H1 (cell line): ENCODE results near the gene GADL1. TPM values are rescaled to one million over a fixed set of nuclear protein-coding genes. Genes with fewer than 3 reads are reported as not detected.

ENCODE experiments used
- CTCF ChIA-PET: fragments of 300-600 bp; sonication (Branson Sonifier 250); formaldehyde crosslinking; loops from one replicate; lab custom pipeline; 2021; ENCODE audit not compliant: partially characterized antibody; lab: Charles Lee
- POLR2A ChIA-PET: fragments of 300-600 bp; sonication (Branson Sonifier 250); formaldehyde crosslinking; loops from one replicate; lab custom pipeline; 2021; ENCODE audit warnings: inconsistent platforms; ENCODE audit not compliant: partially characterized antibody; lab: Charles Lee
- DNase-seq, 2 experiments: peaks; one replicate each; pipeline versions ENCODE4 v3.0.0 to v3.0.0-alpha.2; 2010 to 2022; ENCODE audit warnings: low spot score in 2 of 2, low read depth in 1 of 2, mixed read lengths in 1 of 2
- FAIRE-seq: peaks from 2 replicates; lab custom pipeline; 2011; peaks lifted over from hg19 to GRCh38; lab: Jason Lieb, UNC
- H2AFZ ChIP-seq: 2 replicates; pipeline ENCODE4 v1.8.1; 2012; ENCODE audit warnings: low read length, inconsistent platforms
- H2AK5ac ChIP-seq: 2 replicates; pipeline ENCODE4 v1.6.1; 2013; ENCODE audit warnings: low read depth, low read length
- H2BK120ac ChIP-seq: replicated peaks from 2 replicates; pipeline ENCODE3; 2013; ENCODE audit warnings: low read depth, low read length, inconsistent platforms
- H2BK12ac ChIP-seq: 2 replicates; pipeline ENCODE4 v1.6.1; 2013; ENCODE audit warnings: low read depth, low read length
- H2BK15ac ChIP-seq: 2 replicates; pipeline ENCODE4 v1.6.1; 2013; ENCODE audit warnings: low read length
- H2BK20ac ChIP-seq: 2 replicates; pipeline ENCODE4 v1.6.1; 2013; ENCODE audit warnings: low read length
- H2BK5ac ChIP-seq: 2 replicates; pipeline ENCODE4 v1.6.1; 2013; ENCODE audit warnings: low read depth, low read length
- H3K14ac ChIP-seq: 2 replicates; pipeline ENCODE4 v1.6.1; 2013; ENCODE audit warnings: inconsistent platforms; ENCODE audit not compliant: insufficient read length
- H3K18ac ChIP-seq: 2 replicates; pipeline ENCODE4 v1.6.1; 2013; ENCODE audit warnings: low read length; ENCODE audit errors: extremely low read depth
- H3K23ac ChIP-seq: 2 replicates; pipeline ENCODE4 v1.6.1; 2013; ENCODE audit warnings: inconsistent platforms; ENCODE audit not compliant: insufficient read length
- H3K23me2 ChIP-seq: 2 replicates; pipeline ENCODE4 v1.6.1; 2013; ENCODE audit warnings: low read depth, low read length
- H3K27ac ChIP-seq: 2 replicates; pipeline ENCODE4 v1.6.1; 2011; ENCODE audit warnings: low read depth, low read length, inconsistent platforms
- H3K27me3 ChIP-seq, 4 experiments: replicated peaks in 1 of 4; 1 replicate in 1 of 4; 2 replicates in 3 of 4; pipeline versions ENCODE4 v1.6.1 to v1.8.1; 2011 to 2013; ENCODE audit warnings: low read length in 3 of 4, mild to moderate bottlenecking in 3 of 4, inconsistent platforms in 2 of 4, mixed read lengths in 2 of 4, moderate library complexity in 1 of 4; ENCODE audit not compliant: control insufficient read depth in 3 of 4, insufficient read depth in 3 of 4; ENCODE audit errors: extremely low read depth in 1 of 4
- H3K36me3 ChIP-seq, 4 experiments: 2 replicates each; pipeline versions ENCODE4 v1.6.1 to v1.8.1; 2011 to 2013; ENCODE audit warnings: mild to moderate bottlenecking in 4 of 4, low read length in 3 of 4, moderate library complexity in 2 of 4, control low read depth in 1 of 4, inconsistent platforms in 1 of 4; ENCODE audit not compliant: insufficient read depth in 4 of 4, control insufficient read depth in 2 of 4
- H3K4ac ChIP-seq: replicated peaks from 2 replicates; pipeline ENCODE3; 2013; ENCODE audit warnings: low read length, low read depth, mixed read lengths, inconsistent platforms; ENCODE audit not compliant: insufficient read length
- H3K4me1 ChIP-seq, 4 experiments: replicated peaks in 1 of 4; 1 replicate in 1 of 4; 2 replicates in 3 of 4; pipeline versions ENCODE4 v1.6.1 to v1.8.1; 2011 to 2013; ENCODE audit warnings: low read length in 3 of 4, inconsistent platforms in 2 of 4, mixed read lengths in 1 of 4; ENCODE audit not compliant: insufficient read depth in 4 of 4, control insufficient read depth in 3 of 4
- H3K4me2 ChIP-seq, 2 experiments: 2 replicates each; pipeline versions ENCODE4 v1.6.1 to v1.8.1; 2011 to 2013; ENCODE audit warnings: low read depth in 2 of 2, low read length in 2 of 2, control low read depth in 1 of 2, inconsistent platforms in 1 of 2, mild to moderate bottlenecking in 1 of 2; ENCODE audit not compliant: insufficient read depth in 1 of 2
- H3K4me3 ChIP-seq, 4 experiments: fragments of 200-600, 300-600 bp in 1 of 4; sonication (generic), shearing (Covaris generic), sonication (Bioruptor Twin) in 1 of 4; 2 replicates each; pipeline versions ENCODE4 v1.5.1 to v1.8.1; 2011 to 2016; ENCODE audit warnings: low read length in 4 of 4, low read depth in 3 of 4, control low read depth in 2 of 4, inconsistent platforms in 2 of 4, mild to moderate bottlenecking in 2 of 4, mixed read lengths in 1 of 4, moderate library complexity in 1 of 4; ENCODE audit not compliant: insufficient read depth in 2 of 4; ENCODE audit errors: extremely low read depth in 1 of 4
- H3K56ac ChIP-seq: replicated peaks from 2 replicates; pipeline ENCODE3; 2013; ENCODE audit warnings: low read depth, mild to moderate bottlenecking, mixed read lengths, low read length, inconsistent platforms; ENCODE audit not compliant: insufficient read length
- H3K79me1 ChIP-seq: 2 replicates; pipeline ENCODE4 v1.6.1; 2013; ENCODE audit warnings: low read depth, low read length, control low read depth
- H3K79me2 ChIP-seq, 2 experiments: 2 replicates each; pipeline versions ENCODE4 v1.6.1 to v1.8.1; 2012 to 2013; ENCODE audit warnings: low read length in 2 of 2, mild to moderate bottlenecking in 2 of 2, inconsistent platforms in 1 of 2; ENCODE audit not compliant: insufficient read depth in 2 of 2, control insufficient read depth in 1 of 2
- H3K9ac ChIP-seq, 4 experiments: replicated peaks in 1 of 4; 1 replicate in 1 of 4; 2 replicates in 3 of 4; pipeline versions ENCODE4 v1.6.1 to v1.8.1; 2011 to 2013; ENCODE audit warnings: low read depth in 3 of 4, low read length in 3 of 4, control low read depth in 2 of 4, mild to moderate bottlenecking in 2 of 4, moderate library complexity in 2 of 4, inconsistent platforms in 1 of 4; ENCODE audit errors: extremely low read depth in 1 of 4
- H3K9me3 ChIP-seq, 2 experiments: 2 replicates each; pipeline versions ENCODE4 v1.6.1 to v1.8.1; 2012 to 2013; ENCODE audit warnings: mild to moderate bottlenecking in 2 of 2, moderate library complexity in 2 of 2, control low read depth in 1 of 2, inconsistent platforms in 1 of 2, low read depth in 1 of 2, low read length in 1 of 2, mixed read lengths in 1 of 2; ENCODE audit not compliant: insufficient read depth in 2 of 2
- H4K20me1 ChIP-seq, 2 experiments: replicated peaks in 1 of 2; 2 replicates each; pipeline versions ENCODE3 to v1.8.1; 2011 to 2013; ENCODE audit warnings: inconsistent platforms in 2 of 2, low read length in 2 of 2, mild to moderate bottlenecking in 1 of 2; ENCODE audit not compliant: insufficient read depth in 2 of 2, control insufficient read depth in 1 of 2
- H4K5ac ChIP-seq: 2 replicates; pipeline ENCODE4 v1.6.1; 2013; ENCODE audit warnings: low read length, low read depth, mixed read lengths, inconsistent platforms; ENCODE audit not compliant: insufficient read length
- H4K8ac ChIP-seq: 2 replicates; pipeline ENCODE4 v1.8.0; 2013; ENCODE audit warnings: mild to moderate bottlenecking, moderate library complexity, low read length, inconsistent platforms; ENCODE audit not compliant: insufficient read depth; ENCODE audit errors: extremely low read depth
- H4K91ac ChIP-seq: replicated peaks from 2 replicates; pipeline ENCODE3; 2013; ENCODE audit warnings: low read length, mixed read lengths, inconsistent platforms; ENCODE audit not compliant: insufficient read length
- CTBP2 ChIP-seq: IDR thresholded peaks from 2 replicates; pipeline ENCODE4 v1.7.0; 2011; ENCODE audit warnings: borderline replicate concordance, mild to moderate bottlenecking, moderate library complexity, mixed read lengths, low read length; ENCODE audit not compliant: insufficient read depth, insufficient read length
- EP300 ChIP-seq, 2 experiments: IDR thresholded peaks; 1 replicate in 1 of 2; 2 replicates in 1 of 2; pipeline ENCODE4 v1.6.1; 2011 to 2012; ENCODE audit warnings: low read depth in 2 of 2, low read length in 2 of 2, mild to moderate bottlenecking in 2 of 2, borderline replicate concordance in 1 of 2, inconsistent platforms in 1 of 2, moderate library complexity in 1 of 2
- FOSL1 ChIP-seq: IDR thresholded peaks from 2 replicates; pipeline ENCODE4 v1.6.1; 2011; ENCODE audit warnings: mild to moderate bottlenecking, low read depth, low read length, moderate library complexity; ENCODE audit not compliant: insufficient read depth
- KDM4A ChIP-seq: IDR thresholded peaks from one replicate; pipeline ENCODE4 v1.7.1; 2012; ENCODE audit warnings: low read depth, mild to moderate bottlenecking, moderate library complexity, low read length, inconsistent platforms; ENCODE audit not compliant: severe bottlenecking
- POLR2AphosphoS5 ChIP-seq: IDR thresholded peaks from 2 replicates; pipeline ENCODE4 v1.6.1; 2011; ENCODE audit warnings: low read depth, low read length
- RAD21 ChIP-seq, 2 experiments: IDR thresholded peaks in 1 of 2; conservative IDR thresholded peaks in 1 of 2; 2 replicates each; pipeline ENCODE4 v1.6.1; 2011; ENCODE audit warnings: low read depth in 2 of 2, low read length in 2 of 2, improper control_type of control experiment in 1 of 2, inconsistent platforms in 1 of 2, mild to moderate bottlenecking in 1 of 2, moderate library complexity in 1 of 2
- SRF ChIP-seq: IDR thresholded peaks from 2 replicates; pipeline ENCODE4 v1.6.1; 2011; ENCODE audit warnings: mild to moderate bottlenecking, low read depth, low read length, moderate library complexity
- SUZ12 ChIP-seq: fragments of 200-600 bp; sonication (generic); IDR thresholded peaks from 2 replicates; pipeline ENCODE4 v1.6.1; 2012; ENCODE audit warnings: mild to moderate bottlenecking, inconsistent platforms, low read length, moderate library complexity, mixed read lengths
- TAF7 ChIP-seq: optimal IDR thresholded peaks from 2 replicates; pipeline ENCODE3; 2011; ENCODE audit warnings: low read depth, mild to moderate bottlenecking, inconsistent platforms, low read length, moderate library complexity, borderline replicate concordance
- WGBS, 2 experiments: shearing (Covaris generic) in 1 of 2; methylation state at CpG; one replicate each; pipeline versions ENCODE4 v1.1.6 to v1.1.7; 2013 to 2015; ENCODE audit warnings: low lambda C conversion rate in 2 of 2, mixed read lengths in 2 of 2, inconsistent platforms in 1 of 2, low coverage in 1 of 2, missing lambda C conversion rate in 1 of 2; ENCODE audit not compliant: insufficient replicate concordance in 2 of 2, insufficient coverage in 1 of 2, insufficient read length in 1 of 2; ENCODE audit errors: extremely low coverage in 1 of 2, missing lambda C conversion rate in 1 of 2; 5-methylcytosine and 5-hydroxymethylcytosine counted together
- polyA plus RNA-seq, 7 experiments: library from polyadenylated mRNA; depleted of rRNA in 3 of 7; stranded (reverse) in 5 of 7; unstranded in 2 of 7; fragments of >200 nt in 5 of 7; fragments of 200-250 nt in 2 of 7; gene quantifications; 1 replicate in 5 of 7; 2 replicates in 1 of 7; 4 replicates in 1 of 7; pipeline versions ENCODE4 v1.2.1 to v1.2.3, GENCODE V29; 2011 to 2013; ENCODE audit warnings: missing spikeins in 2 of 7, mixed read lengths in 2 of 7
- total RNA-seq: library from RNA; stranded (reverse); fragmentation: NEBNext Ultra II Directional; extraction: Animal tissue kit (Norgen Biotek cat#: 25700); gene quantifications from 2 replicates; pipeline ENCODE4 v1.2.1, GENCODE V29; 2021
- TF ChIP-seq, protein P1 (sequence below), 3 experiments: IDR thresholded peaks; 1 replicate in 2 of 3; 2 replicates in 1 of 3; pipeline versions ENCODE4 v1.5.1 to v1.6.1; 2011; ENCODE audit warnings: low read length in 3 of 3, mild to moderate bottlenecking in 3 of 3, inconsistent platforms in 2 of 3, low read depth in 1 of 3, moderate library complexity in 1 of 3; ENCODE audit not compliant: insufficient read depth in 1 of 3; ENCODE audit errors: control extremely low read depth in 1 of 3

Gene GADL1
- total and polyA plus RNA-seq, 2 of the 8 experiments (the other 6 are each of a cell fraction or from before 2014, with no cell fraction given) = 0.03 to 0.30 TPM

DNA sequence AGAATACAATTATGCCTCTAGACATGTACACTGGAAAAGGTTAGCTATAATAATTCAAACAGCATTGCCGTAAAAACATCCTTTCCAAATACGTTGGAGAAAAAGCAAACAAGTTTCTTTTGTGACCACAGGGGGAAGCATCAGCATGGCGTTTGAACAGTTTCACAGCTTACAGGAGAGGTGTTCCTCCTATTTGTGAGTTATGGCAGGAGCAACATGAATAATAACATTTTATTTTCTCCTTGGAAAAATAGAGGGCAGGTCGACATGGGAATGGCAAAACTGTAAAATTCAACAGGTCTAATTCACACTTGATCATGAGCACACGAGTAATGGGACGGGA is 39.7 kb upstream of the GADL1 start:
- no peak overlapping the region for H3K9ac ChIP-seq
- H4K91ac ChIP-seq = no peak overlapping the region
- no peaks in the 10 kb centered on the region for H3K23me2 ChIP-seq
- H2BK5ac ChIP-seq = no peak overlapping the region
- no peak overlapping the region for H2BK120ac ChIP-seq
- H3K4ac ChIP-seq = no peak overlapping the region
- H3K56ac ChIP-seq = no peak overlapping the region
- no peaks in the 10 kb centered on the region for H4K20me1 ChIP-seq
- no peaks in the 10 kb centered on the region for H3K9me3 ChIP-seq
- no peak overlapping the region for H2BK12ac ChIP-seq
- no peak overlapping the region for H4K5ac ChIP-seq
- ChIA-PET CTCF (interaction anchor here (0.6 to 2.8 kb wide), 29 partner anchors 8 to 386 kb away, joined by 3 to 13 read pairs (median 4); no protein-coding TSS in a partner anchor), POLR2A (no interaction called here)
- no peak overlapping the region for H3K27ac ChIP-seq
- no peak overlapping the region for H3K14ac ChIP-seq
- no peaks in the 10 kb centered on the region for H3K4me1 ChIP-seq
- no peaks in the 10 kb centered on the region for H3K36me3 ChIP-seq
- WGBS, 2 experiments = 69% methylated on average over 6 of the region's 6 CpGs; no CpG with 5 or more reads in 1 of the 2 experiments
- H2AFZ ChIP-seq = no peak overlapping the region
- H2AK5ac ChIP-seq = no peak overlapping the region
- FAIRE-seq (peak; percentile 24), DNase-seq (peak in 1 of 2 experiments; percentile 5)
- TF ChIP-seq SRF (no peak), TAF7 (no peak), SUZ12 (no peak), RAD21 (IDR thresholded peaks at IDR 0.05 in 1 of 2, conservative IDR thresholded peaks at IDR 0.05 in 1 of 2; ENCODE audit: low read depth in 2 of 2, low read length in 2 of 2) (peak; percentile 73 to 76), EP300 (IDR thresholded peaks at IDR 0.05; ENCODE audit: borderline replicate concordance in 1 of 2, low read depth in 2 of 2, low read length in 2 of 2) (no peak), POLR2AphosphoS5 (no peak), CTBP2 (no peak), KDM4A (no peak), FOSL1 (no peak)
- TF ChIP-seq, protein P1, sequence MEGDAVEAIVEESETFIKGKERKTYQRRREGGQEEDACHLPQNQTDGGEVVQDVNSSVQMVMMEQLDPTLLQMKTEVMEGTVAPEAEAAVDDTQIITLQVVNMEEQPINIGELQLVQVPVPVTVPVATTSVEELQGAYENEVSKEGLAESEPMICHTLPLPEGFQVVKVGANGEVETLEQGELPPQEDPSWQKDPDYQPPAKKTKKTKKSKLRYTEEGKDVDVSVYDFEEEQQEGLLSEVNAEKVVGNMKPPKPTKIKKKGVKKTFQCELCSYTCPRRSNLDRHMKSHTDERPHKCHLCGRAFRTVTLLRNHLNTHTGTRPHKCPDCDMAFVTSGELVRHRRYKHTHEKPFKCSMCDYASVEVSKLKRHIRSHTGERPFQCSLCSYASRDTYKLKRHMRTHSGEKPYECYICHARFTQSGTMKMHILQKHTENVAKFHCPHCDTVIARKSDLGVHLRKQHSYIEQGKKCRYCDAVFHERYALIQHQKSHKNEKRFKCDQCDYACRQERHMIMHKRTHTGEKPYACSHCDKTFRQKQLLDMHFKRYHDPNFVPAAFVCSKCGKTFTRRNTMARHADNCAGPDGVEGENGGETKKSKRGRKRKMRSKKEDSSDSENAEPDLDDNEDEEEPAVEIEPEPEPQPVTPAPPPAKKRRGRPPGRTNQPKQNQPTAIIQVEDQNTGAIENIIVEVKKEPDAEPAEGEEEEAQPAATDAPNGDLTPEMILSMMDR (IDR thresholded peaks at IDR 0.05; ENCODE audit: control extremely low read depth in 1 of 3, insufficient read depth in 1 of 3, low read depth in 1 of 3, low read length in 3 of 3) = peak in 2 of 3 experiments; percentile 34 to 63; a peak in 2 of 4 replicates
- no peak overlapping the region for H3K4me2 ChIP-seq
- no peaks in the 10 kb centered on the region for H3K27me3 ChIP-seq
- H3K79me2 ChIP-seq = no peaks in the 10 kb centered on the region
- no peak overlapping the region for H3K4me3 ChIP-seq
- no peak overlapping the region for H2BK15ac ChIP-seq
- no peak overlapping the region for H2BK20ac ChIP-seq
- H3K23ac ChIP-seq = no peak overlapping the region
- H3K18ac ChIP-seq = no peak overlapping the region
- H4K8ac ChIP-seq = no peak overlapping the region
- H3K79me1 ChIP-seq = no peaks in the 10 kb centered on the region
